Activated CD4-positive, alpha-beta T cell treated with anti-CD3 and anti-CD28 coated beads, Interleukin-2, amount 50 U/mL, for 1 hour (primary cell): ENCODE results near the gene CST8.

Experiments
- DNase-seq: peaks from one replicate; pipeline ENCODE4 v3.0.0-alpha.2; 2020

CST8 gene

GRCh38 chr20:23524146-23524545 is 33.2 kb downstream of the CST8 start:
- DNase-seq = no peak

DNA sequence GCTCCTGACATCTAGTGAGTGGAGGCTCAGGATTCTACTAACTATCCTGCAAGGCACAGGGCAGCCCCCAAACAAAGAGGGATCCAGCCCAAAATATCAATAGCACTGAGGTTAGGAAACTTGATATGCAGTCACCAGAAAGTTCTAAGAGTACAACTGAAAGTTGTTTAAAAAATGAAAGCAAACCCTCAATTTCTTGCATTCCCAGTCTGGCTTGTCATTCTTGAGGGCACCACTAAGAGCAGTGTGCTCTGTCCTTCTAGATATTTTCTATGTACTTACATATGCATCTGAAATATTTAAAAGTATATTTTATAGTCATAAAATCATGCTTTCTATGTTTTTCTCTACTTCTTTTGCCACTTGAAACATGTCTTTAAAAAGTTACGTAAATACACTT is 35.9 kb downstream of the CST8 start:
- DNase-seq = no peak

GRCh38 chr20:23528867-23529431 is 38.0 kb downstream of the CST8 start:
- DNase-seq = no peak

- no peak for DNase-seq
Measured at GRCh38 chr20:23530937-23531567, 40.1 kb downstream of the CST8 start.

GRCh38 chr20:23532533-23532932 is 41.6 kb downstream of the CST8 start:
- DNase-seq = no peak

- no peak for DNase-seq
Measured at GRCh38 chr20:23533161-23533560, 42.2 kb downstream of the CST8 start.

- no peak for DNase-seq
Measured at GRCh38 chr20:23534801-23535593, 44.1 kb downstream of the CST8 start.

DNA sequence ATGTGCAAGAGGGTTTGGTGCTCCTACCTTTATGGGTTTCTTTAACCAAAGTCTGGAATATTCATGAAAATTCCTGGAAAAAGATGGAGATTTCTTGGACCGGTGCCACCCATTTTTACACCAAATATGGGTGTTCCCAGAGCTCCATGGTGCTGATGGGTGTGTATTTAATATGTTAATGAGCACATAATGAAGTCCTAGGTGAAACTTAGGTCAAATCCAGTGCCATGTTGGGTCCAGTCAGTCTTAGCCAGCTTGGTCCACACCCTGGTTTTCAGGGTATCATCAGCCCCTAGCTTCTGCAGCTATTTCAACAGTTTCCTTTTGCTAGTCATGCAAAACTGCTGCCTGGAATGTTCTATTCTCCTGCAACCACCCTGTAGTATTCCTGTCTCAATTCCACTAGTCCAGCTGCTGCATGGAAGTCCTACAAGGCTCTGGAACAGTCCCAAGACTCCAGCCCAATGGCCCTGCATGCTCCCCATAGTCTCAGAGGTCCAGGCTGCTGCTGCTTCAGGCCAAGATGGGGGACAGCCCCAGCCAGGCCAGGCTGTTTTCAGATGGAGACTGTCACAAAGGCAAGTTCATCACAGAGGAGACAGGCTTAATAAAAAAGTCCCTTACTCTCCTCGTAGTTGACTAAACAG is 45.5 kb downstream of the CST8 start:
- DNase-seq = no peak

DNA sequence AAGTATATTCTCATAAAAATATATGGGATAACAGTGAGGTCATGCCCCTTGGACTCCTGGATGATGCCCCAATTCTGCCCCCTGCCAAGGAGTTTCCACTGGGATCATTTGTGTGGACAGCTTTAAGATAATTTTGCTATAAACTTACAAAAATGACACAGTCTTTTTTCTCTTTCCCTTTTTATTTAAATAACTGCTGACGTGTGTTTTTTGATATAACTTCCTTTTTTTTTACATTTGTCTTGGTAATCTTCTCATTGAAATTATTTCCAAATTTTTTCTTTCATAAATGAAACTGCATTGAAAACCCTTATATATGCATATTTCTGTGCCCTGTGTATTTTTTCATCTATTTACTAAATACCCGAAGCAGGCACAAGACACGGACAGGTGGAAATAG is 46.1 kb downstream of the CST8 start:
- DNase-seq = no peak

DNA sequence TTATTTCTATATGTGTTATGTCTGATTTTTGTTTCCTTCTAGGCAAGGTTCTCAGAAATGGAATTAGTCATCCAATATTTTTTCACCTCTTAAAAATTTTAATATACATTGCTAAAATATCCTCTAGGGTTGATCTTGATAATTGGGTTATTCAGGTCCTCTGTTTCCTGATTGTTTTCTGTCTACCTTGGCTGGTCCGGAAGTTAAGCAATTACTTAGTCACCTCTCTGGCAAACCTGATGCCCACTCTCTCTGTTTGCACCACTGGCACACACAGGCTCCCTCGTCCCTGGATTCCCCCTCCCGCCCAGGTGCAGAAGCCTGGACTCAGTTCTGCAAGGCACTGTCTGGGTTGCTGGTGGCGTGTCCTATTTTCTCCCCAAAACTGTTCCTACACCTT is 49.7 kb downstream of the CST8 start:
- DNase-seq = no peak

DNA sequence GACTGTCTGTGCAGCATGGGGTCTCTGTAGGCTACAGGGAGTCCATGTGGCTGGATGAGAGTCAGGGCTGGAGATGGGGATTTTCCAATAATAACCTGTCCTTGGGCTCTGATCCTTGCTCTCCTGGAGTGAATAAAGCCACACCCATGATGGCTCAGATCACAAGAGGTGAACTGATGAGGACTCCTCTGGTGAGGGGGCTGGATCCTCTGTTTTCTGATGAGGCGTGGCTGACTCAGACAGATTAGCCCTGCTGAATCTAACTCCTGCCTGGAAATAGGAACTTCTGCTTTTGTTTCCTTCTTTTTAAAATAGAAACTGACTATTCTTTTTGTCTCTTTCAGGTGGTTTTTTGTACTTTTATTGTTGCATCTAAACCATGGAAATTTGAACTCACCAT is 50.4 kb downstream of the CST8 start:
- DNase-seq = no peak

DNA sequence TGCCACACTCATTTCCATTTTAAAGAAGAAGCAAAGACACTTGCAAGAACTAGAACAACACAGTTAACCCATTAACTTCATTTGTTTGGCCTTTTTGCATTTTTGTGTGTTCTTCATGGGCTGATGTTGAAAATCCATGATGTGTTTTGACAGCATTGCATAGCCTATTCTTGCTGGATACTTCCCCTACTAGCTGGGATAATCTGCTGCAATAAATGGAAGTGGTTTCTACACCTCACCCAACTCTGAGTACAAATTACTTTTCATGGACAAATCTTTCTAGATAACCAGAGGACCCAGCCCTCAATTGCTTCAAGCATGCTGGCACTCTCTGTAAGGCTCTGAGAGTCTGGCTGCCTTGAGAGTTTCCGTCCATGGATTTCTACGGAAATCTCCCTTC is 50.9 kb downstream of the CST8 start:
- no peak for DNase-seq

DNA sequence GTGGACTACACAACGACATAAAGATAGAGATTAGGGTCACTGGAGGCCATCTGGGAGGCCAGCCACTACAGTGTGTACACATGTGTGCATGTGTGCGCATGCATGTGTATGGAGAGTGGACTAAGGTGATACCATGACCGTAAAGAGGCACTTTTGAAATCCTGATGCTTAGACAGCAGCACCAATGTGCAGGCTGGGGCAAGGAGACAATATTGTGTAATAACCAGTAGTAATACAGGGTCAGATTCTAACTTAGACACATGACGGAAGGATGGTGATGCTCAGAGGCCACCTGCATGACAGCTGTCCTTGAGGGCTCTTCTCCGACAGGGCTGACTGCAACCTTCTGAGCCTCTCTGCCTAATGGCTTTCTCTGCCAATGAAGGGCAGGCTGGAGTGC is 51.9 kb downstream of the CST8 start:
- DNase-seq = no peak

DNA sequence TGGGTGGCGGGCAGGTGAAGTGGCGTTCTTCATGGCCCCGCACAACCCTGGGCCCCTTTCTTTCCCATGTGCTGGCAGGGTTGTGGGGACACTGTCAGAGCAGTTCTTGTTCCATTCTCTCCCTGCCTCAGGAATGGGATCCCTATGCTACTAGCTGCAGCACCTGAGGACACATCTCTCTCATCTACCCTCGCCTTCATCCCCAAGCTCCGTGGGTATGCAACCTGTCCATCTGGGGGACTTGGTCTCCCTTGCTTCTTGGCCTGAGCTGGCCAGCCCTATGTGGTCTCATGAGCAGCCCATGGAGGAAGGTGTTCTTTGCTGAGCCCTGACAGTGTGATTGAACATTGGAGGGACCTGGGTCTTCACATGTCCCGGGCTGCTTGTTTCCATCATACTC is 53.2 kb downstream of the CST8 start:
- DNase-seq = no peak
